IMR-90 (cell line): ENCODE results near the gene GALNT9. TPM values are rescaled to one million over a fixed set of nuclear protein-coding genes. Genes with fewer than 3 reads are reported as not detected.

ENCODE experiments used
- ATAC-seq: fragments of 200-7000 bp; cut with Tn5 transposase; 2 replicates; pipeline ENCODE4 v1.9.1; 2020; ENCODE audit warnings: low read depth, mild to moderate bottlenecking, moderate library complexity
- BruUV-seq: library from RNA; stranded (reverse); fragments of 400-500 nt; replicated peaks from 2 replicates; lab custom pipeline; 2021; lab: Mats Ljungman, UMichigan
- CTCF ChIA-PET: fragments of 300-600 bp; formaldehyde crosslinking; extraction: SDS; loops from one replicate; lab custom pipeline; 2021; ENCODE audit warnings: antibody characterized with exemption; lab: Yijun Ruan, JAX
- POLR2A ChIA-PET: fragments of 300-600 bp; sonication (Branson Sonifier 250); formaldehyde crosslinking; loops from one replicate; lab custom pipeline; 2022; ENCODE audit warnings: antibody characterized with exemption; ENCODE audit not compliant: unreplicated experiment; lab: Charles Lee
- DNase-seq: peaks from one replicate; pipeline ENCODE4 v3.0.0; 2013
- H2AFZ ChIP-seq: replicated peaks from 2 replicates; pipeline ENCODE3; 2013; ENCODE audit warnings: low read length, mild to moderate bottlenecking; ENCODE audit not compliant: poor library complexity
- H2AK5ac ChIP-seq: 2 replicates; pipeline ENCODE4 v1.6.1; 2013; ENCODE audit warnings: low read depth, low read length, inconsistent platforms
- H2AK9ac ChIP-seq: replicated peaks from 2 replicates; pipeline ENCODE3; 2013; ENCODE audit warnings: mild to moderate bottlenecking, low read depth, low read length, moderate library complexity; ENCODE audit not compliant: poor library complexity
- H2BK120ac ChIP-seq: 2 replicates; pipeline ENCODE4 v1.6.1; 2013; ENCODE audit warnings: low read depth, low read length, inconsistent platforms
- H2BK15ac ChIP-seq: 3 replicates; pipeline ENCODE4 v1.6.1; 2013; ENCODE audit warnings: low read depth, low read length, inconsistent platforms
- H2BK20ac ChIP-seq: 2 replicates; pipeline ENCODE4 v1.6.1; 2013; ENCODE audit warnings: low read depth, mild to moderate bottlenecking, inconsistent platforms, low read length, moderate library complexity
- H2BK5ac ChIP-seq: 2 replicates; pipeline ENCODE4 v1.6.1; 2013; ENCODE audit warnings: mild to moderate bottlenecking, low read depth, low read length, inconsistent platforms; ENCODE audit not compliant: poor library complexity, severe bottlenecking
- H3K14ac ChIP-seq: replicated peaks from 2 replicates; pipeline ENCODE4 v1.6.1; 2013; ENCODE audit warnings: low read depth, low read length, inconsistent platforms
- H3K18ac ChIP-seq: 2 replicates; pipeline ENCODE4 v1.6.1; 2013; ENCODE audit warnings: low read depth, low read length, control low read depth
- H3K23ac ChIP-seq: 2 replicates; pipeline ENCODE4 v1.6.1; 2013; ENCODE audit warnings: low read depth, low read length, inconsistent platforms
- H3K27ac ChIP-seq: 2 replicates; pipeline ENCODE4 v1.5.1; 2013; ENCODE audit warnings: mild to moderate bottlenecking, control low read depth, low read length; ENCODE audit not compliant: insufficient read depth
- H3K27me3 ChIP-seq: 2 replicates; pipeline ENCODE4 v1.6.1; 2013; ENCODE audit warnings: low read length; ENCODE audit not compliant: control insufficient read depth, insufficient read depth
- H3K36me3 ChIP-seq: 2 replicates; pipeline ENCODE4 v1.6.1; 2013; ENCODE audit warnings: low read length, mixed read lengths; ENCODE audit not compliant: control insufficient read depth, insufficient read depth
- H3K4ac ChIP-seq: 2 replicates; pipeline ENCODE4 v1.6.1; 2013; ENCODE audit warnings: low read depth, low read length, inconsistent platforms
- H3K4me1 ChIP-seq: 2 replicates; pipeline ENCODE4 v1.6.1; 2013; ENCODE audit warnings: low read length, mixed read lengths; ENCODE audit not compliant: control insufficient read depth, insufficient read depth
- H3K4me2 ChIP-seq: 2 replicates; pipeline ENCODE4 v1.6.1; 2013; ENCODE audit warnings: low read depth, mild to moderate bottlenecking, control low read depth, low read length, moderate library complexity
- H3K4me3 ChIP-seq: 2 replicates; pipeline ENCODE4 v1.5.1; 2013; ENCODE audit warnings: low read depth, mild to moderate bottlenecking, control low read depth, low read length, moderate library complexity; ENCODE audit not compliant: insufficient read depth
- H3K56ac ChIP-seq: 2 replicates; pipeline ENCODE4 v1.6.1; 2013; ENCODE audit warnings: low read length, inconsistent platforms; ENCODE audit not compliant: insufficient read depth; ENCODE audit errors: extremely low read depth
- H3K79me1 ChIP-seq, 2 experiments: 2 replicates each; pipeline ENCODE4 v1.6.1; 2013; ENCODE audit warnings: low read length in 2 of 2, inconsistent platforms in 1 of 2, low read depth in 1 of 2
- H3K9ac ChIP-seq: 2 replicates; pipeline ENCODE4 v1.6.1; 2013; ENCODE audit warnings: low read depth, low read length, control low read depth
- H3K9me1 ChIP-seq: 2 replicates; pipeline ENCODE4 v1.6.1; 2013; ENCODE audit warnings: low read length, inconsistent platforms; ENCODE audit not compliant: insufficient read depth
- H3K9me3 ChIP-seq: 2 replicates; pipeline ENCODE4 v1.6.1; 2013; ENCODE audit warnings: low read length; ENCODE audit not compliant: control insufficient read depth, insufficient read depth
- H4K20me1 ChIP-seq: 2 replicates; pipeline ENCODE4 v1.6.1; 2013; ENCODE audit warnings: low read length, inconsistent platforms; ENCODE audit not compliant: insufficient read depth
- H4K5ac ChIP-seq: 2 replicates; pipeline ENCODE4 v1.6.1; 2013; ENCODE audit warnings: mild to moderate bottlenecking, low read depth, low read length, control low read depth
- H4K8ac ChIP-seq, 2 experiments: 2 replicates each; pipeline ENCODE4 v1.6.1; 2013; ENCODE audit warnings: low read depth in 2 of 2, low read length in 2 of 2, control low read depth in 1 of 2, inconsistent platforms in 1 of 2
- H4K91ac ChIP-seq: 2 replicates; pipeline ENCODE4 v1.6.1; 2013; ENCODE audit warnings: low read depth, low read length, inconsistent platforms; ENCODE audit not compliant: insufficient read depth
- CTCF ChIP-seq: conservative IDR thresholded peaks from 2 replicates; pipeline ENCODE4 v1.5.1; 2012; ENCODE audit warnings: mild to moderate bottlenecking, low read depth, low read length, improper control_type of control experiment
- RFX5 ChIP-seq: IDR thresholded peaks from 2 replicates; pipeline ENCODE4 v1.8.0; 2012; ENCODE audit warnings: low read depth, mild to moderate bottlenecking, low read length, moderate library complexity
- WGBS, 2 experiments: methylation state at CpG; one replicate each; pipeline versions ENCODE4 v1.1.5 to v1.1.7; 2013; ENCODE audit warnings: missing lambda C conversion rate in 2 of 2; ENCODE audit not compliant: insufficient read length in 1 of 2; ENCODE audit errors: extremely low coverage in 2 of 2; 5-methylcytosine and 5-hydroxymethylcytosine counted together
- dilution Hi-C: fragments of 300-500 bp; cut with HindIII; formaldehyde crosslinking; loops from one replicate; pipeline ENCODE4 v1.14.3; 2018; ENCODE audit warnings: low sequenced_read_pairs; ENCODE audit not compliant: unreplicated experiment
- in situ Hi-C: fragments of 300-500 bp; cut with MboI; formaldehyde crosslinking; loops from 3 replicates; pipeline ENCODE4 v1.14.3; 2019; ENCODE audit warnings: low sequenced_read_pairs, inconsistent platforms, mixed read lengths
- intact Hi-C: fragments of 100-400 bp; cut with micrococcal nuclease; formaldehyde crosslinking; loops from 2 replicates; pipeline ENCODE4 v1.10.0; 2022
- polyA plus RNA-seq, 3 experiments: library from polyadenylated mRNA; depleted of rRNA; stranded (reverse); fragments of >200 nt; gene quantifications; 2 replicates each; pipeline ENCODE4 v1.2.3, GENCODE V29; 2012; ENCODE audit warnings: low replicate concordance in 1 of 3
- total RNA-seq: library from RNA; depleted of rRNA; stranded (reverse); fragments of >200 nt; gene quantifications from 2 replicates; pipeline ENCODE4 v1.2.3, GENCODE V29; 2012

Gene GALNT9
- total and polyA plus RNA-seq, 2 of the 4 experiments (the other 2 are of a cell fraction): under 0.01 to 0.12 TPM

GRCh38 chr12:132166801-132167591, 162.4 kb downstream of the GALNT9 start:
- Histone ChIP-seq H3K4me3 (no peak overlapping the region), H3K9me3 (no peaks in the 10 kb centered on the region), H2BK20ac (no peak overlapping the region), H3K14ac (no peak overlapping the region), H4K8ac (no peak overlapping the region), H3K9ac (no peak overlapping the region), H2BK5ac (no peak overlapping the region), H2AFZ (no peak overlapping the region), H3K56ac (no peak overlapping the region), H3K36me3 (no peaks in the 10 kb centered on the region), H3K4ac (no peak overlapping the region), H4K20me1 (peaks cover 11% of the 10 kb centered on the region; the same call in 1 of the 2 replicates), H2AK9ac (no peak overlapping the region), H2BK15ac (no peak overlapping the region), H3K79me1 (no peaks in the 10 kb centered on the region), H2BK120ac (no peak overlapping the region), H3K9me1 (peaks cover 5% of the 10 kb centered on the region; the same call in 1 of the 2 replicates), H2AK5ac (no peak overlapping the region), H3K27ac (no peak overlapping the region), H3K4me2 (no peak overlapping the region), H3K27me3 (peaks cover 22% of the 10 kb centered on the region; the same call in 1 of the 2 replicates), H3K4me1 (peaks cover 15% of the 10 kb centered on the region), H3K23ac (no peak overlapping the region), H4K5ac (no peak overlapping the region), H4K91ac (no peak overlapping the region), H3K18ac (no peak overlapping the region)
- WGBS, 2 experiments: 75% methylated on average over 1 of the region's 10 CpGs; no CpG with 5 or more reads in 1 of the 2 experiments
- TF ChIP-seq CTCF (no peak), RFX5 (no peak)
- ATAC-seq: no peak
- no peak for DNase-seq
- BruUV-seq: no TSS peak
- in situ Hi-C loops: no loop called here
- ChIA-PET CTCF (no interaction called here), POLR2A (no interaction called here)
- intact Hi-C loops: no loop called here
- dilution Hi-C loops: no loop called here
